GM21619 (cell line): Measurements from ENCODE around the gene RBM20.

ENCODE experiments used
- ATAC-seq: cut with Tn5 transposase; IDR thresholded peaks from one replicate; pipeline ENCODE4 v1.9.1; 2021; ENCODE audit not compliant: unreplicated experiment

The RBM20 gene

DNA sequence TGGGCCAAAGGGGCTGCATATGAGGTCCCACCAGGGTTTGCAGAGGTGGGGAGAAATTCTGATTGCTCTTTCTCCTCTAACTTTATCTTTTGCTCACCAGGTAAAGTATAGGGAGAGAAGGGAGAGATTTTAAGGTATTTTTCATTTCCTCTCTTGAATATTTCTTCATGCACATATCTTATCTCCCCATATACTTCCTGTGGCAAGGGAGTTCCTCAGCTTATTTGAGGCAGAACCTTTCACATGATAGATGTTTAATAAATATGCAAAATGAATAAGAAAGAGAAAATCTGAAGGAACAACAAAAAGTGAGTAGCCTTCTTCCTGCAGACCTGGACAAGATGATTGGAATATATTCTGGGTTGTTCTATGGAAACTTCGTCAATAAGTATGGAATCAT lies 160.2 kb downstream of the RBM20 start:
- no peak for ATAC-seq

DNA sequence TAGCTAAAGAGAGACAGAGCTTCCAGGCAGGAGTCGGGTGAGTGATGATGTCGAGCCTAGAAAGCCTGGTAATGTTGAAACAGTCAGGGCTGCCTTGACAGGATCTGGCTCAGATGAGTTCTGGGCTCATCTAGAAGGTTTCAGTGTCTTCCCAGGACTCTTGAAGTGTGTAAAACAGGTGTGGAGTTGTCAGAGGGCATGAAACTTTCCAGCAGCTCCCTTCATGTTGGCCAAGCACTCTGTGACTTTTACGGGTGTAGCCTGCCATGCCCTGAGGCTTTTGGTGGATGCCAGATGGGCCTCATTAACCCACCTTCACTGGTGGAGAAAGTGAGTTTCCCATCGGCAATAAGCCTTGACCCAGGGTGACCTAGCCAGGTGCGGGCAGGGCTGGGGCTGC lies 161.2 kb downstream of the RBM20 start:
- no peak for ATAC-seq

DNA sequence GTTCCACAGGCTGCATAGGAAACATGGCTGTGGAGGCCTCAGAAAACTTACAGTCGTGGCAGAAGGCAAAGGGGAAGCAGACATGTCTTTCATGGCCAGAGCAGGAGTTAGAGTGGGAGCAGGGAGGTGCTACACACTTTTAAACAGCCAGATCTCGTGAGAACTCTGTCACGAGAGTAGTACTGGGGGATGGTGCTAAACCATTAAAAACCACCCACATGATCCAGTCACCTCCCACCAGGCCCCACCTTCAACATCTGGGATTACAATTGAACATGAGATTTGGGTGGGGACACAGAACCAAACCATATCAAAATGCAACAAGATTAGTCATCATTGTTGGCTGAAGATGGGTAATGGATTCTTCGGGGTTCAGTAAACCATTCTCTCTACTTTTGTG lies 162.2 kb downstream of the RBM20 start:
- ATAC-seq: no peak

DNA sequence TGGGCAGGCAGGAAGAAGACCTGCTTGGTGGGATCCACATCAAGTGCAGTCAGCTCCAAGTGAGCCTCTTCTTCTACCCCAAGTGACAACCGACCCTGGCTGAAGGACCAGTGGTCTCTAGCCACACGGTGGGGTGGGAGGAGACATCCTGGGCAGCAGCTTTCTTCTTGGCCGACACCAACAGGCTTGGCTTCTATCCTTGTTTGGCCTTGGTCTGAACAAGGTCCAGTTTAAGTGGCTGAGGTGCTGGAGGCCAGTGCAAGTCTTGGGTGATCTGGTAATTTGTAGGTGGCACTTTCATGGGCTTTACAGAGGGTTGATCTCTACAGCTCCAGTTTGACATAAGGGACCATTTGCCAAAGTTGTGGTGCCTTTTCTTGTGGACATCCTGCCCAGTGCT lies 164.0 kb downstream of the RBM20 start:
- no peak for ATAC-seq

DNA sequence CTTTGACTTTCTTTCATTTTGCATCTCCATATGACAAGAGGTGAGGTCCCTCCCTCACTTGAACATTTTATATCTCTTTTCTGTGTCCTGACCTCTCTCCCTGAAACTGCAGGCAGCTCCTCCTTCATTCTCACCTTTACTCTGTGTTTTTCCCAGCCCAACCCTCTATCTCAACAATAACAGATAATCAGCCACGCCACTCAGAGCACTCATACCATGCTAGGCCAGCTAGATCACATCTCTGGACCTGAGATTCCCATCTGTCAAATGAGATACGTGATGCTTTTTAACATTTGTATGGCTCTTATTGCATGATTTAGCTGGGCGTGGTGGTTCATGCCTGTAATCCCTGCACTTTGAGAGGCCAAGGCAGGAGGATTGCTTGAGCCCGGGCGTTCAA lies 164.5 kb downstream of the RBM20 start:
- ATAC-seq: no peak

DNA sequence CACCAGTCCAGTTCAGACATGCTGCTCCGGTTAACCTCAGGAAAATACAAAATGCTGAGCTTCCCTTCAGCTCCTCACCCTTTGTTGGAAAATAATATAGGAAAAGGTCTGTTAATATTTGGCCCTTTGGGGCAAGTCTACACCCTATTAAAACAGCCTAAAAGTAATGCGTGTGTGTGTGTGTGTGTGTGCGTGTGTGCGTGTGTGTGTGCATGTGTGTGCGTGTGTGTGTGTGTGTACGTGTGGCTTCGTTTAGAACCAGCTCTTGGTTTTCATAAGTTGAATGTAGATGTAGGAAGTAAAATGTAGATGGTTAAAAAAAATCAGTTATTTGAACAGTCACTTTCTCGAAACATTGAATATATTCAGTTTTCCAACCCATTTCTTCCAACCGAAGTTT lies 166.5 kb downstream of the RBM20 start:
- ATAC-seq: no peak

DNA sequence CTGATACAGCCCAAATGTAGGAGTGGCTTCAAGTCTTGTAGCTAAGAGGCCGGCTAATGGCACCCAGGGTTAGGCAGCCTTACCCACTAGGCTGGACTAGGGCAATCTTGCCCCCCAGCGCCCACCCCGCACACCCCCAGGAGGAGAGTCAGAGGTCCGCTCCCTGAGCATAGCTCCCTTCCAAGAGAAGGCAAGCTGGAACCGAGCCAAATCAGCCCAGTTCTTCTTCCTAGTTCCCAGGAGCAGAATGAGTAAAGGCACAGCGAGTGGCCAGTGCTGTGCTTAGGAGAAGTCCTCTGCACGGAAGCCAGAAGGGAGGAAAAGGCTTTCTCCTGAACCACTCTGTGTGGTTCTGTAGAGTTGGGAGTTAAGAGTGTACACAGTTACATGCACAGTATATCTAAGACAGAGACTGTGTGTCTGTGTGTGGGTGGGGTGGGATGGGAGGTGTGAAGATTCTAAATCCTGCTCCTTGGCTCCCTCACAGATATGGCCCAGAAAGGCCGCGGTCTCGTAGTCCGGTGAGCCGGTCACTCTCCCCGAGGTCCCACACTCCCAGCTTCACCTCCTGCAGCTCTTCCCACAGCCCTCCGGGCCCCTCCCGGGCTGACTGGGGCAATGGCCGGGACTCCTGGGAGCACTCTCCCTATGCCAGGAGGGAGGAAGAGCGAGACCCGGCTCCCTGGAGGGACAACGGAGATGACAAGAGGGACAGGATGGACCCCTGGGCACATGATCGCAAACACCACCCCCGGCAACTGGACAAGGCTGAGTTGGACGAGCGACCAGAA lies 167.8 kb downstream of the RBM20 start:
- ATAC-seq: no peak

DNA sequence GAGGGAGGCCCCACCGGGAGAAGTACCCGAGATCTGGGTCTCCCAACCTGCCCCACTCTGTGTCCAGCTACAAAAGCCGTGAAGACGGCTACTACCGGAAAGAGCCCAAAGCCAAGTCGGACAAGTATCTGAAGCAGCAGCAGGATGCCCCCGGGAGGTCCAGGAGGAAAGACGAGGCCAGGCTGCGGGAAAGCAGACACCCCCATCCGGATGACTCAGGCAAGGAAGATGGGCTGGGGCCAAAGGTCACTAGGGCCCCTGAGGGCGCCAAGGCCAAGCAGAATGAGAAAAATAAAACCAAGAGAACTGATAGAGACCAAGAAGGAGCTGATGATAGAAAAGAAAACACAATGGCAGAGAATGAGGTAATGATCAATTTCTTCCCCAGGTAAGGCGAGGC lies 168.4 kb downstream of the RBM20 start:
- no peak for ATAC-seq

DNA sequence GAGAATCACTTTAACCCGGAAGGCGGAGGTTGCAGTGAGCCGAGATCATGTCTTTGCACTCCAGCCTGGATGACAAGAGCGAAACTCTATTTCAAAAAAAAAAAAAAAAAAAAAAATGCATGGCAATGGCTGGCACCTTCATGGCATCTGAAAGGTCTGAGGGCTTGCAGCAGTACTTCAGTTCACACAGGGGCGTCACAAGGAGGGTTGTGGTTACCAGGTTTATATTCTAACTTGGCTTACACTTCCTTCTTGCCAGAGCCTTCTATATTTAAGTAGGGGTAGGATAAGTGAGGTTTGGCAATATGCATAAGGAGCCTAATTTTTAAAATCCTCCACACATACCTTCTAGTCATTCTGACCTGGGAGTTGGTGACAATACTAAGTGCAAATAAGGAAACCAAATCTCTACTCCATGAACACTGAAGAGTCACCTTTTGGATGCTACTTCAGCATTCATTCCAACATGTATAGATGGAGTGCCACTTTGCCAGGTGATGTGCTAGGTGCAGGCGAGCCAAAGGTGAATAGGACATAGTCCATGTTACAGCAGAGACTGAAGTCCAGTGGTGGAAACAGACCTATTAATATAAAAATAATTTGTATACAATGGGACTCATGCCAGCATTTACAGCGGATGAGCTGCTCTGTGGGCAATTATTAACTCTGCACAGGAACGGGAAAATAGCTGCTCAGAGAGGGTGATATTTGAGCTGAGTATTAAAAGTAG lies 169.8 kb downstream of the RBM20 start:
- no peak for ATAC-seq

DNA sequence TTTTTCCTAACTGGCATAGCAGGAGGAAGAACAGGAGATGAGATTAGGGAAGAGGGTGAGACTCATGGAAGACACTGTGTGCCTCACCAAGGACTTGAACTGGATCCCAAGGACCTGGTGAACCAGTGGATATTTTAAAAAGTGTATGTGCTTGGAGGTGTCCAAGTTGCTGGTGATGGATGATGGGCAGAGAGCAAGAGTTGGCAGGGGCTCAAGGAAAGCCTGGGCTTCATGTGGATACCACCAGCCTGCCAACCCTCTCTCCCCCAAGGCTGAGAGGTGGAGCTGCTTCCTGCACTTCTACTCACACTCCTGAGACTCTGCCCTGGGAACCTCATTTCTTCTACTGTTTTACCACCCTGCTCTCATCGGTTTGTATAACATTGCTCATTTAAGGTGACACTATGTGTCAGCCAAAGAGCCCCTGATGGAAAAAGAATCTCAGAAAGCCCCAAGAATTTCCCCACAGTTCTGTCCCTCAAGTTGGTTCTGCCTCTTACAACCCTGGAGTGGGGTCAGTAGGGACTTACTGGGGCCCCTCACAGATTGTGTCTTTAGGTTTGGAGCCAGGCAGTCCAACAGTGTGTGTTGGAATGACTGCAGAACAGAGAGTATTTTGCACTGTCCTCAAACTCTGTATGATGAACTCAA lies 171.3 kb downstream of the RBM20 start:
- ATAC-seq: peak; percentile 56

DNA sequence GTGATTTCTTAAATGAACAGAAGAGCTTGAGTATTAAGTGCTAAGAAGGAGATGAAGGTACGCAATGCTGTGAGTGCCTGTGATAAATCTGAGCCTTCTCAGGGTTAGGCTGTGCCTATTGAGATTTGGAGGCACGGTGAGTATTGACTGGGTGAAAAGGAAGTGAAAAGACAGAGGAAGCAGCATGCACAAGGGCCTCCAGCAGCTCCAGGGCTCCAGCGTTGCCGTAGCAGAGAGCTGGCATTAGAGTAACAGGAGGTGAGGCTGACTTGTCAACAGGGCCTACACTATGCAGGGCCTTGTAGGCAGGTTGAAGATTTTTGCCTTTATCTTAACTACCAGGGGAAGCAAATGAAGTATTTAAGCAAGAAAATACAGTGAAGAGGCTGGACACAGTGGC lies 173.5 kb downstream of the RBM20 start:
- ATAC-seq: no peak

DNA sequence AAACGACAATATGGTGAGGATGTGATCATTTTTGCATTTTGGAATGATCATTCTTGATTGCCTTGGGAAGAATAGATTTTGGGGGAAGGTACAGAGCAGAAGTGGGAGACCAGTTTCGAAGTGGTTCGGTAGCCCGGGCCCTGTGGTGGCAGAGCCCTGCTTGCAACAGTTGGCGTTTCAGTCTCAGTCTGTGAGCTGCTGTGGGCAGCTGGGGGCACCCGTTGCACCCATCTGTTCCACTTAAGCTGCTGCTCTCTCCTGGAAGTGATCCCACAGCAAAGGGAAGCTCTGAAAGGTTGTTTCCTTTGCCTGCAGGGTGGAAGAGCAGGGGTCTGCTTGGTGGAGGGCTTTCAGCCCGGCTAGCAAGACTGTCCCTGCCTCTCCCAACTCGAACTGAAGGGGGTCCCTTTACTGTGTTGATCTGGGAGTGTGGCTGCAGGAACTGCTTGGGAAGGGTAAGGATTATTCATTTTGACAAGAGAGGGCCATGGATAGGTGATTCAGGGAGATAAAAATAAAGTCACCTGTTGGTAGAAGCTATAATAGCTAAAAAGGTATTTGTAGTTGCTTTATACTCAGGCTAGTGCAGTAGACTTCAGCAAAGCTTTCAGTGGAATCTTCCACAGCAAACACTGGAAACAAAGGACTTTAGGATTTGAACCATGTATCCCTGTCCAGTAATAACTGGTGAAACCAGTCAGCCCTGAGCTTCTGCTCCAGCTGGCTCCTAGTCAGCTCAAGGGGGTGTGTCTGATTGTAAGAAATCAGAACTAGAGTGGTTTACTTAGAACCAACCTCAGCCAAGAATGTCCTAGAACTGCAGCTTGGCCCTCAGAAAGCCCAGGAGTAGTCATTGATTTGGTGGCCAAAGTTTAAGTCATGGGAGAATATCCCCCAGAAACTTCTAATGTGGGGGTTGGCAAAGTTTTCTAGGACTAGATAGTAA lies 174.4 kb downstream of the RBM20 start:
- no peak for ATAC-seq

DNA sequence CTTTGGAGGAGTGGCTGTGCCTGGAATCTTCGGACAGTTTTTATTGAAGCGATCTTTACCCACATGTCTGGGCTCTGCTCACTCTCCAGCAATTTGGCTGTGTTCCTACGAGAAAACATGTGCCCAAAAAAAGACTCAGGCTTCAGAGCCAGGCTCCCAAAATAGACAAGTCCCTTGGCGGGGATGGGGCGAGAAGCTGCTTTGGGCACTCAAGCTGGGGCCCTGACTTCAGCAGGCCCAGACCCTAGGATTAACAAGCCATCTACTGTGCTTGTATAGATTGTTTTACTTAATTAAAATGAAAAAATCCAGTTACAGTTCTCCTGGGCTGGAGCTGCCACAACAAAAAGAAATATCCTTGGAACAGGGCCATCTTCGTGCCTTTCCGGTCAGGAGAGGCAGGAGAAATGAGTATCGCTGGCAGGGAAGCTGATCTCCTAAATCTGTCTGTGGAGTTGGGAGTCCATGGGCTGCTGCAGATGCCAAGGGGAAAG lies 176.2 kb downstream of the RBM20 start:
- no peak for ATAC-seq

DNA sequence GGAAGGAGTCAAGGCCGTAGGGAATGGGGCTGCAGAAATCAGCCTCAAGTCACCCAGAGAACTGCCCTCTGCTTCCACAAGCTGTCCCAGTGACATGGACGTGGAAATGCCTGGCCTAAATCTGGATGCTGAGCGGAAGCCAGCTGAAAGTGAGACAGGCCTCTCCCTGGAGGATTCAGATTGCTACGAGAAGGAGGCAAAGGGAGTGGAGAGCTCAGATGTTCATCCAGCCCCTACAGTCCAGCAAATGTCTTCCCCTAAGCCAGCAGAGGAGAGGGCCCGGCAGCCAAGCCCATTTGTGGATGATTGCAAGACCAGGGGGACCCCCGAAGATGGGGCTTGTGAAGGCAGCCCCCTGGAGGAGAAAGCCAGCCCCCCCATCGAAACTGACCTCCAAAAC lies 177.4 kb downstream of the RBM20 start:
- no peak for ATAC-seq

DNA sequence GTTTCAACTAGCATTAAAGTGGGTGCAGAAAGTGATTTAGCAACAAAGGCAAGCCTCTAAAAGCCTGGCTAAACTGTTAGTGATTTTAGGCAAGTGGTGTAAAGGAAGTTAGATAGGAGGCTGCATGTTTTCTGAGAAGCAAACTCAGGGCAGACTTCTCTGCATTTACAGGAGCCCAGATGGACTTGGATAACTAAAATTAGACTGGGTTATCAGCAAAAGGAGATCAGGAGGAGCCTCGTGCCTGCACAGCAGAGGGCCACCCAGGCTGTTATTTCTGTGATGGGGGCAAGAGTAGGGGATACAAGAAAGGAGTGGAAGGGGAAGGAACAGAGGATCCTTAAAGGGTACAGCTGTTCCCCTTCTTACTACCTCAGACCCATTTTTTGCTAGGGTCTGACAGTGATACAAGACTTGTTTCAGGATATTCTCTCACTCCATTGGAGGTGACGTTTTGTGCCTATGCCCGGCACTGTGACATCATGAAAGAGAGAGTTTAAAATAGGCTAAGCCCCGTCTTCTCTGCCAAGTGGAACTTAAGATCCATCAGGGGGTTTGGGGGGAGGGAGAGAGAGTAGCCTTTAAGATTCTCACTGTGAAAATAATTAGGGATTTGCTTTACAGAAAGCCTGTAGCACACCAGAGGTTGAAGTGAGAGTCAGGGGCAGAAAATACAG lies 178.0 kb downstream of the RBM20 start:
- ATAC-seq: no peak

DNA sequence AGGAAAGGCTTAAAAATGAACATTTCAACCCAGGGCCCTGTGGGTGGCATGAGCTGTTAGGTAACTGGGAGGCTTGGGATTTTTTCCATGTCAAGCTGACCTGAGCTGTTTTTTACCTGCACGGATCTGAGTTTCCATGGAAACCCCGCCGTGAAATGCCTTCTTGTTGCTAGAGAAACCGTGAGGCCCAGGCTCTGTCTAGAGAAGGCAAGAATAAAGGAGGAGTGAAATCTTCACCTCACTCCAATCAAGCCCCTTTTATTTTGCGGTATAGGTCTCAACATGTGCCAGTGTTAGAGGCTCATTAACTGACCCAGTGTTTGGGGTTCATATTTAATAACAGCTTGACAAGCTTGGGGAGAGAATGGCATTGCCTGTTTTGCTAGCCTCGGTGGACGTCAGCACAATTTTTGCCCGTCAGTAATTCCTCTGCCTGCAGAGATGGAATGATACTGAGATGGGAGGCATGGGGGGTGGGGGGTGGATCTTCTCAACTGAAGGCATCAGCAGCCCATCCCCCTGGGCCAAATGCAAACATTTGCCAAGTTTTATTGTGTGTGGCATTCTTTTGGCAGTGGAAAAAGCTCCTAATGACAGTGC lies 178.7 kb downstream of the RBM20 start:
- ATAC-seq: no peak

DNA sequence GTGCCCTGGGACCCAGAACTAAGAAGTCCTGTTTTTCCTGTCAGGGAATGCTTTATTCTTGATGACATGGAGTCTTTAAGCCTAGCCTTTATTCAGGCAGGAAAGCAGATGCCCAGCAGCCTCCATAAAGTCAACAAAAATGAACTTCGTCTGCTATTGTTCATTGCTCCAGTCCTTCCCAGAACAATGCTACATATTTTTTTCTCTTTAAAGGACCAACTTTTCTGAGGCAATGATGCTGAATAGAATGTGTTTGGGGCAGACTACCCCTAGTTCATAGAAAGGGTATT lies 180.0 kb downstream of the RBM20 start:
- no peak for ATAC-seq

DNA sequence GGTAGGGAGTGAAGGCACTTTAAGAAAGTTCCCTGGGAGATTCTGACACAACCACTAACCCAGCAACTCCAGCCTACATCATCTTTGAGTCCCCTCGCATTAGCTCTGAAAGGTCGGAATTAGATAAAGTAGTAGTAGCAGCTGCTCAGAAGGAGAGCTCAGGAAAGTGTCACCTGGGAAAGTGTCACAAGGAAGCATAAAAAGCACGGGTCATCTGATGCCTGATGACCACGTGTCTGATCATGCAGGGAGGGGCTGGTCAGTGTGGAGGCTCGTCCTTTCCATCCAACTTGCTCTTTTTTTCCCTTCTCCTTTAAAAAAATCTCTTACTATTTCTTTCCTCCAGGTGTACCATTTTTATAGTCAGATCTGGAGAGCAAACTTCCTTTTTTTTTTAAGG lies 180.5 kb downstream of the RBM20 start:
- ATAC-seq: no peak

DNA sequence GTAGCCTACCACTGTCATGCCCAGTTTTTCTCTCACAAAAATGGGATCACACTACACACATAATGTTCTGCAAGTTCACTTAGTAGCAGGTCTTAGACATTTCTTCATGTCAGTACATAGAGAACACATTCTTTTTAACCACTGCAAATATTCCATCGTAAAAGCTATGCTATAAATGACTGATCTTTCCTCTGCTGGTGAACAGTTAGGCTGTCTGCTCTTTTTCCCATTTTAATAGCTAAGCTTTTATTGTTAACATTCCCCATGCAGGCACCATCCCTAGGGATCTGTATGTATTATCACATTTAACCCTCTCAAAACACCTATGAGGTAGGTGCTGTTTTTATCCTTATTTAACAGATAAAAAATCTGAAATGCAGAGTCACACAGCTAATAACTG lies 181.4 kb downstream of the RBM20 start:
- ATAC-seq: no peak

DNA sequence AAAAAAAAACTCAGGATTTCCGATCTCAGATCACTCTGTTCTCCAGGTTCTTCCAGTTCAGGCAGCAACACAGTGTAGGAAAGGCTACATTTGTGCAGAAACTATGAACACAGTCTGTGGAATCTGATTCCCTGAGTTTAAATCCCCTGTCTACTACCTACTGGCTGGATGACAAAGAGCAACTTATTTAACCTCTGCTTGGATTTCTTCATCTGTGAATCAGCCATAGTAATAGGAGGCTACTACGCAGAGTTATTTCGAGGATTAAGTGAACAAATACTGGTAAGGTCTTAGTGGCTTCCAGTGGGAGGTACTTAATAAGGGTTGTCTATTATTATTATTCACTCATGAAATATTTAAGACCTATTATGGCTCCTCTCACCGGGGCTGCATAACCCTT lies 183.3 kb downstream of the RBM20 start:
- no peak for ATAC-seq
